ENCODE results near the gene MPND. TPM values are rescaled to one million over a fixed set of nuclear protein-coding genes. Genes with fewer than 3 reads are reported as not detected.

MPND gene
- total and polyA plus RNA-seq, 10 of the 15 experiments (the other 5 are each of a cell fraction or from before 2014, with no cell fraction given), result 0.79 to 18.3 (median 6.0) TPM

DNA sequence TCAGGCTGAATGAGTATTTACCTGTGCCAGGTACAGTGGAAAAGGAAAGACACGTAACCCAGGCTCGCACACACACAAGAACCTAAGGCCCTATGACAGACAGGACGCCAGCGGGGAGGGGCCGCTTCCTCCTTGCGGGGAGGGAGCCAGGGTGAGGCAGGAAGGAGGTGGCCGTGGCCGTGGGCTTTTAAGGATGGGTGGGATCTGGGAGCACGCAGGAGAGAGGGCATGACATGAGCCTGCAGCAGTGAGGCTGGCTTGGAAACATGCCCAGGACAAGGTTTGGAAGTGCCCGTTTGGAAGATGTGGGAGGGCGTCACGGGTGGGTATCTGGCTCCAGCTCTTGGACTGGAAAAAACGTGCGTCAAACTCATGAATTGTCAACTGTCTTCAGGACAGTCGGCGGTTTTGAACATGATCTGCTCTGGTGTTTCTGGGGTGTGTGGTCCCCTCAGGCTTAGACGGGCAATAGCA is 36.9 kb downstream of the MPND start (continued):
- TF ChIP-seq, protein P1, sequence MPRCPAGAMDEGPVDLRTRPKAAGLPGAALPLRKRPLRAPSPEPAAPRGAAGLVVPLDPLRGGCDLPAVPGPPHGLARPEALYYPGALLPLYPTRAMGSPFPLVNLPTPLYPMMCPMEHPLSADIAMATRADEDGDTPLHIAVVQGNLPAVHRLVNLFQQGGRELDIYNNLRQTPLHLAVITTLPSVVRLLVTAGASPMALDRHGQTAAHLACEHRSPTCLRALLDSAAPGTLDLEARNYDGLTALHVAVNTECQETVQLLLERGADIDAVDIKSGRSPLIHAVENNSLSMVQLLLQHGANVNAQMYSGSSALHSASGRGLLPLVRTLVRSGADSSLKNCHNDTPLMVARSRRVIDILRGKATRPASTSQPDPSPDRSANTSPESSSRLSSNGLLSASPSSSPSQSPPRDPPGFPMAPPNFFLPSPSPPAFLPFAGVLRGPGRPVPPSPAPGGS (IDR thresholded peaks at IDR 0.05; ENCODE audit: borderline replicate concordance, insufficient read depth, low read depth, low read length, poor library complexity, severe bottlenecking), result no peak
- TF ChIP-seq, protein P2, sequence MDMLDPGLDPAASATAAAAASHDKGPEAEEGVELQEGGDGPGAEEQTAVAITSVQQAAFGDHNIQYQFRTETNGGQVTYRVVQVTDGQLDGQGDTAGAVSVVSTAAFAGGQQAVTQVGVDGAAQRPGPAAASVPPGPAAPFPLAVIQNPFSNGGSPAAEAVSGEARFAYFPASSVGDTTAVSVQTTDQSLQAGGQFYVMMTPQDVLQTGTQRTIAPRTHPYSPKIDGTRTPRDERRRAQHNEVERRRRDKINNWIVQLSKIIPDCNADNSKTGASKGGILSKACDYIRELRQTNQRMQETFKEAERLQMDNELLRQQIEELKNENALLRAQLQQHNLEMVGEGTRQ (IDR thresholded peaks at IDR 0.05; ENCODE audit: borderline replicate concordance, low read depth, low read length), result no peak
- no peak for TF ChIP-seq WRNIP1 (IDR thresholded peaks at IDR 0.05; ENCODE audit: borderline replicate concordance, low read depth, low read length)

GRCh38 chr19:4385291-4386040 is 42.1 kb downstream of the MPND start:
- WGBS (ENCODE audit: insufficient coverage, insufficient replicate concordance, low lambda C conversion rate, missing lambda C conversion rate), result 94% methylated on average over 15 of the region's 15 CpGs
- FAIRE-seq, result no peak
- TF ChIP-seq TCF7 (IDR thresholded peaks at IDR 0.05; ENCODE audit: borderline replicate concordance), result no peak
- 0 out of 2 replicates have a peak, but pooled peaks have one; percentile 35 for TF ChIP-seq POLR2A (IDR thresholded peaks at IDR 0.05; ENCODE audit: low read depth, low read length)
- POLR2A ChIA-PET, result interaction anchor here (1.1 kb wide), 1 partner anchor 9 kb away, joined by 3 read pairs; no protein-coding TSS in a partner anchor
- Histone ChIP-seq H3K9ac (ENCODE audit: control insufficient read depth, insufficient read depth, low read length) (no peak overlapping the region), H2AFZ (ENCODE audit: control insufficient read depth, low read depth, low read length) (no peak overlapping the region), H3K4me1 (ENCODE audit: control insufficient read depth, insufficient read depth, low read length) (peaks cover 17% of the 10 kb centered on the region), H3K9me3 (replicated peaks; ENCODE audit: control insufficient read depth, insufficient read depth, low read length) (no peaks in the 10 kb centered on the region), H3K36me3 (ENCODE audit: control insufficient read depth in 2 of 2, insufficient read depth in 2 of 2, low read length in 1 of 2) (peaks cover 11 to 23% of the 10 kb centered on the region in 2 experiments; a peak in 3 of 4 replicates), H3K79me2 (ENCODE audit: control insufficient read depth, insufficient read depth, low read length) (peaks cover 57% of the 10 kb centered on the region), H4K20me1 (ENCODE audit: control insufficient read depth, insufficient read depth) (peaks cover 3% of the 10 kb centered on the region), H3K27ac (ENCODE audit: control insufficient read depth, insufficient read depth) (no peak overlapping the region), H3K4me2 (ENCODE audit: control insufficient read depth, insufficient read depth) (no peak overlapping the region), H3K27me3 (replicated peaks in 1 of 2; ENCODE audit: control insufficient read depth in 2 of 2, insufficient read depth in 2 of 2, low read length in 1 of 2) (no peaks in the 10 kb centered on the region), H3K4me3 (no peak overlapping the region)
- RAD21 ChIA-PET (ENCODE audit: unreplicated experiment), result no interaction called here
- BruUV-seq (replicated peaks), result no TSS peak
- CTCF ChIA-PET, result interaction anchor here (1.0 kb wide), 1 partner anchor 118 kb away, joined by 4 read pairs; no protein-coding TSS in a partner anchor
- in situ Hi-C loops (cut with MboI) (no loop called here), intact Hi-C loops (cut with micrococcal nuclease; ENCODE audit: unreplicated experiment) (no loop called here)
- SMC1A ChIA-PET (ENCODE audit: uncharacterized antibody, unreplicated experiment), result no interaction called here
- no peak for DNase-seq (ENCODE audit: low read depth, low spot score)
- ATAC-seq, result no peak

All from GM12878 (cell line).